Measurements from ENCODE around the gene NFIA. TPM values are rescaled to one million over a fixed set of nuclear protein-coding genes. Genes with fewer than 3 reads are reported as not detected.

The NFIA gene
- total RNA-seq, 1 experiment from 2014 or later, result 12.7 TPM

DNA sequence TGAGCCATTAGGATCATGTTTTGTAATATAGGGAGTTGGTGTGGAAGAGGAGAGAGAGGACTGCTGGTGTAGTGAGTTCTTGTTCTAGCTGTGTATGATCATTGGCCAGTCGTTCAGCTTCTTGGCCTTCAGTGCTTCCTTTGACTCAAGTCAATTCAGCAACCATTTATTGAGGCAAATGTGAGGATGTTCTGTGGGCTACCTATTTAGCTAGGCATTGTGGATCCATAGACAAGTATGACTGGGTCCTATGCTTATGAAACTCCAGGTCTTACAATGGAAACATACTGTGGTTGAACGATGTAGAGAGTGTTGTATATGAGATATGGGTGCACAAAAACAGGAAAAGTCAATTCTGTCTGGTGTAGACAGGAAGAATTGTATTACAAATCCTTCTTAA lies 41.7 kb downstream of the NFIA start:
- no peaks in the 10 kb centered on the region for H3K9me2 ChIP-seq (replicated peaks; ENCODE audit: low read length)
- intact Hi-C loops (cut with micrococcal nuclease), result no loop called here
- H3K27me3 ChIP-seq (ENCODE audit: low read length), result no peaks in the 10 kb centered on the region
- no peak for TF ChIP-seq EZH2phosphoT487 (IDR thresholded peaks at IDR 0.05; ENCODE audit: borderline replicate concordance, low read length)
- TF ChIP-seq, protein P1, sequence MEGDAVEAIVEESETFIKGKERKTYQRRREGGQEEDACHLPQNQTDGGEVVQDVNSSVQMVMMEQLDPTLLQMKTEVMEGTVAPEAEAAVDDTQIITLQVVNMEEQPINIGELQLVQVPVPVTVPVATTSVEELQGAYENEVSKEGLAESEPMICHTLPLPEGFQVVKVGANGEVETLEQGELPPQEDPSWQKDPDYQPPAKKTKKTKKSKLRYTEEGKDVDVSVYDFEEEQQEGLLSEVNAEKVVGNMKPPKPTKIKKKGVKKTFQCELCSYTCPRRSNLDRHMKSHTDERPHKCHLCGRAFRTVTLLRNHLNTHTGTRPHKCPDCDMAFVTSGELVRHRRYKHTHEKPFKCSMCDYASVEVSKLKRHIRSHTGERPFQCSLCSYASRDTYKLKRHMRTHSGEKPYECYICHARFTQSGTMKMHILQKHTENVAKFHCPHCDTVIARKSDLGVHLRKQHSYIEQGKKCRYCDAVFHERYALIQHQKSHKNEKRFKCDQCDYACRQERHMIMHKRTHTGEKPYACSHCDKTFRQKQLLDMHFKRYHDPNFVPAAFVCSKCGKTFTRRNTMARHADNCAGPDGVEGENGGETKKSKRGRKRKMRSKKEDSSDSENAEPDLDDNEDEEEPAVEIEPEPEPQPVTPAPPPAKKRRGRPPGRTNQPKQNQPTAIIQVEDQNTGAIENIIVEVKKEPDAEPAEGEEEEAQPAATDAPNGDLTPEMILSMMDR (conservative IDR thresholded peaks at IDR 0.05; ENCODE audit: low read depth, low read length), result no peak
- no peak for TF ChIP-seq EZH2 (IDR thresholded peaks at IDR 0.05; ENCODE audit: low read length, unreplicated experiment)
- CTCF ChIA-PET, result no interaction called here
- H3K27ac ChIP-seq (ENCODE audit: low read length), result no peak overlapping the region
- no peaks in the 10 kb centered on the region for H3F3A ChIP-seq (ENCODE audit: low read length, unreplicated experiment)
- 0 out of 2 replicates have a peak, but pooled peaks cover 3% of the 10 kb centered on the region for H3K4me1 ChIP-seq (ENCODE audit: insufficient read depth, low read length)
- POLR2A ChIA-PET (ENCODE audit: unreplicated experiment), result no interaction called here
- no peak overlapping the region for H3K4me3 ChIP-seq (ENCODE audit: low read length)
- BruUV-seq (replicated peaks), result no TSS peak
- no peak overlapping the region for H3K9ac ChIP-seq (ENCODE audit: low read length)
- no peaks in the 10 kb centered on the region for H3K9me3 ChIP-seq (ENCODE audit: low read length)
- H3K36me3 ChIP-seq (ENCODE audit: low read depth, low read length), result no peaks in the 10 kb centered on the region
- DNase-seq (no peak), ATAC-seq (no peak)
- H2AFZ ChIP-seq (ENCODE audit: low read length), result no peak overlapping the region
- H3K4me2 ChIP-seq (ENCODE audit: low read length), result no peak overlapping the region
- H4K20me1 ChIP-seq (ENCODE audit: low read length), result no peaks in the 10 kb centered on the region
- H3K79me2 ChIP-seq (ENCODE audit: low read length), result no peaks in the 10 kb centered on the region

DNA sequence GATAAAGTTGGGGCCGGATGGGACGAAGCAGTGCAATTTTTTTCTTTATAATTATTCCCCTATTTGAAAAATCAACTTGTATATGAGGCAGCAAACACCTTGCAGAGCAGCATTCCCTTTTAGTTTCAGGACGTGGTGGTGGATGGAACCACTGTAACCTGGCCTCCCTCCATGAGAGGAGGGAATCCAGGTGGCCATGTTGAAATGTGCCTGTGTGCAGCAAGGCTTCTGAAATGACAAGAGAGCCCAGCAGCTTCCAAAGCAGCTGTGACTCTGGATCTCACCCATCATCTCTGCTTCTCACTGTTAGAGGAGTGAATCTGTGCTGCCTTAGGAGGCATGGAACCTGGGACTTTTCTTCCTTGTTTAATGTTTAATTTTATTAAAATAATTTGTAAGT lies 42.3 kb downstream of the NFIA start:
- ATAC-seq (no peak), DNase-seq (no peak)
- no peaks in the 10 kb centered on the region for H3K9me2 ChIP-seq (replicated peaks; ENCODE audit: low read length)
- TF ChIP-seq, protein P1 (conservative IDR thresholded peaks at IDR 0.05; ENCODE audit: low read depth, low read length), result no peak
- TF ChIP-seq EZH2 (IDR thresholded peaks at IDR 0.05; ENCODE audit: low read length, unreplicated experiment) (no peak), EZH2phosphoT487 (IDR thresholded peaks at IDR 0.05; ENCODE audit: borderline replicate concordance, low read length) (no peak)
- ChIA-PET POLR2A (ENCODE audit: unreplicated experiment) (no interaction called here), CTCF (no interaction called here)
- no peaks in the 10 kb centered on the region for H3K9me3 ChIP-seq (ENCODE audit: low read length)
- H3K36me3 ChIP-seq (ENCODE audit: low read depth, low read length), result no peaks in the 10 kb centered on the region
- H3K4me1 ChIP-seq (ENCODE audit: insufficient read depth, low read length), result no peaks in the 10 kb centered on the region
- intact Hi-C loops (cut with micrococcal nuclease), result no loop called here
- H4K20me1 ChIP-seq (ENCODE audit: low read length), result no peaks in the 10 kb centered on the region
- H3K9ac ChIP-seq (ENCODE audit: low read length), result no peak overlapping the region
- H3K79me2 ChIP-seq (ENCODE audit: low read length), result no peaks in the 10 kb centered on the region
- no peak overlapping the region for H3K4me2 ChIP-seq (ENCODE audit: low read length)
- H3K27ac ChIP-seq (ENCODE audit: low read length), result no peak overlapping the region
- H3F3A ChIP-seq (ENCODE audit: low read length, unreplicated experiment), result no peaks in the 10 kb centered on the region
- no peak overlapping the region for H3K4me3 ChIP-seq (ENCODE audit: low read length)
- no TSS peak for BruUV-seq (replicated peaks)
- H3K27me3 ChIP-seq (ENCODE audit: low read length), result no peaks in the 10 kb centered on the region
- no peak overlapping the region for H2AFZ ChIP-seq (ENCODE audit: low read length)

DNA sequence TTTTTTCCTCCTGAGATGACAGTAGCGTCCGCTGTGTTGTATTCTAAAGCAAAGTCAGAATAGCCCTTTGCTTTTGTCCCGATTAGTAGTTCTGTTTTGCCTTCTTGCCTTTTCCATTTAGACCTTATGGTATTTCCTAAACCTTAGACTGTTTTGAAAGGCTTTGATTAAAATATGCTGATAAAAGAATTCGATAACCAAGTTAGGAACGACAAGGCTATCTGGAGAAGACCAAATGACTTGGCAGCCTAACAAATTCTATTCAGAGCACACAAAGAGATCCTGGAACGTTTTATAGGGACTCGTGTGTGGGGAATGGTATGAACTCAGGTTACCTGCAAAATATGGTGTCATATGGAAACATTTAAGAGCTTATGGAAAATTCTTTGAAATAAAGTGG lies 42.9 kb downstream of the NFIA start:
- no peaks in the 10 kb centered on the region for H3K79me2 ChIP-seq (ENCODE audit: low read length)
- H4K20me1 ChIP-seq (ENCODE audit: low read length), result no peaks in the 10 kb centered on the region
- intact Hi-C loops (cut with micrococcal nuclease), result no loop called here
- H3K36me3 ChIP-seq (ENCODE audit: low read depth, low read length), result no peaks in the 10 kb centered on the region
- H3K27ac ChIP-seq (ENCODE audit: low read length), result no peak overlapping the region
- H3K27me3 ChIP-seq (ENCODE audit: low read length), result no peaks in the 10 kb centered on the region
- no peak overlapping the region for H3K4me2 ChIP-seq (ENCODE audit: low read length)
- no peak for ATAC-seq
- no peaks in the 10 kb centered on the region for H3F3A ChIP-seq (ENCODE audit: low read length, unreplicated experiment)
- no peak for DNase-seq
- H3K4me3 ChIP-seq (ENCODE audit: low read length), result no peak overlapping the region
- ChIA-PET POLR2A (ENCODE audit: unreplicated experiment) (no interaction called here), CTCF (no interaction called here)
- H2AFZ ChIP-seq (ENCODE audit: low read length), result no peak overlapping the region
- no peaks in the 10 kb centered on the region for H3K9me3 ChIP-seq (ENCODE audit: low read length)
- no TSS peak for BruUV-seq (replicated peaks)
- TF ChIP-seq, protein P1 (conservative IDR thresholded peaks at IDR 0.05; ENCODE audit: low read depth, low read length), result no peak
- TF ChIP-seq EZH2 (IDR thresholded peaks at IDR 0.05; ENCODE audit: low read length, unreplicated experiment), result no peak
- TF ChIP-seq EZH2phosphoT487 (IDR thresholded peaks at IDR 0.05; ENCODE audit: borderline replicate concordance, low read length), result no peak
- no peaks in the 10 kb centered on the region for H3K9me2 ChIP-seq (replicated peaks; ENCODE audit: low read length)
- no peak overlapping the region for H3K9ac ChIP-seq (ENCODE audit: low read length)
- no peaks in the 10 kb centered on the region for H3K4me1 ChIP-seq (ENCODE audit: insufficient read depth, low read length)

All from PC-3 (cell line).